Germinal center (tissue), 1 donor: ENCODE data around the gene MLLT3.

ENCODE experiments used
- DNase-seq: peaks from one replicate; pipeline ENCODE4 v3.0.0; 2012; ENCODE audit warnings: mixed read lengths, low spot score

MLLT3 gene

GRCh38 chr9:20474496-20474895, 147.8 kb downstream of the MLLT3 start:
- DNase-seq = no peak

- no peak for DNase-seq
Measured at GRCh38 chr9:20473515-20474013, 148.7 kb downstream of the MLLT3 start.

DNA sequence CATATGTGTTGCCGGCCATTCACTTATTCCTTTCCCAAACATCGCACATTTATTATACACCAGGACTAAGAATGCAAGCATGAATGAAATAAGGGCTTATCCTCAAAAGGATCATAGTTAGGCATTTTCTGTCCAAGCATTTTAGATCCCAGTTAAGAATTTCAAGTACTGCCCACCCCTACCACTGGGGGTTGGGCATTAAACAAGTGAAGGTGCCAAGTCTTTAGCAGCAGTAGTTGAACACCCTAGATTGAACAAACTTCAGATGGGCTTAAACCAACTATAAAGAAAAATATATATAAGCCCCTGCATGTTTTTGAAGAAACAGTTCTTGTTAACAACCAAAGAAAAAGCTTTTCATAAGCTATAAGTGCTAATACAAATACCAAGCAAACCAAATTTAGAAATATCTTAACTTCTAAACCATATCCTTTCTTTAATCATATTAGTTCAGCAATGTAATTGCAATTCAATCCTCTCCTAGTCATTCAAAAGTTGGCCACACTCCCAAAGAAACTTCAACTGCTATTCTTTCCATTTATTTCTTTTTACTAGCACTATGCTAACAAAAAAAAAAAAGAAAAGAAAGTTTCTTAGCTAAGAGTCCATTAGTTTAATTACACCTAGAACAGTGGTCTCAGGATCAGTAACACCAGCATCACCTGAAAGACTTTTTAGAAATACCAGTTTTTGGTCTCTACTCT, 149.8 kb downstream of the MLLT3 start:
- DNase-seq = no peak

- DNase-seq = no peak
Measured at GRCh38 chr9:20466328-20467008, 155.8 kb downstream of the MLLT3 start.

- DNase-seq = no peak
Measured at GRCh38 chr9:20464242-20464641, 158.1 kb downstream of the MLLT3 start.

- no peak for DNase-seq
Measured at GRCh38 chr9:20463823-20464222, 158.5 kb downstream of the MLLT3 start.

DNA sequence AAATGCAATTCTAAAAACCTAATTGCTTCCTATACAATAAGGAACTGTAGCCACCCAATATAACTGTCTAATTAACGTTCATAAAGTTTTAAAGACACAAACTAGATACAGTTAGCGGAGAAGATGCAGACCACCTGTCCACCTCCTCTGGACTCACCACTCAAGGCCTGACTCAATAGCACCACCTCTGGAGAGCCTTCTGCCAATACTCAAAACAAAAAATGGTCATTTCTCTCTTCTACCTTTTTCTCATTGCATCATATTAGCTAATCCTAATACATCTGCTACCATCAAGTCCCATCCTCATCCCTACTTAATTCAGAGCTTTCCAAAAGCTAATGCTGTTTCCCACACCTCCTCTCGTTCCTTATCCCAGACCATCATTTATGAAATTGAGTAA, 159.9 kb downstream of the MLLT3 start:
- DNase-seq = no peak

DNA sequence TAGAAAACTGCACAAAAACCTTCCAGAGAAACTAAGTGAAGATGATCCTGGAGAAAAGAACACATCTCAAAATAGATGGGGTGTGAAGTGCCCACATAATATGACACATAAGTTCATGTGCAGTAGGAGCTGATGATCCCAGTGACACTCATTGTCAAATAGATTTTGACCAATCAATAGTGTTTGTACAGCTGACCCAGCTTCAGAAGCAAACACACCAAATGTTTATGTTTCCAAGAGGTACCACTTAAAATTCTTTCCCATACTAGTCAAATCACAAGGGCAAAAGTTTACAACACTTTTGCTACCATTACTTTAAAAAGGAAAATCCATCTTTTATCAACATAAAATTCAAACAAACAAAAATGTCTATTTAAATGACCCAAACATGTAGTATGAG, 175.0 kb downstream of the MLLT3 start:
- no peak for DNase-seq

GRCh38 chr9:20446248-20446647, 176.1 kb downstream of the MLLT3 start:
- no peak for DNase-seq

DNA sequence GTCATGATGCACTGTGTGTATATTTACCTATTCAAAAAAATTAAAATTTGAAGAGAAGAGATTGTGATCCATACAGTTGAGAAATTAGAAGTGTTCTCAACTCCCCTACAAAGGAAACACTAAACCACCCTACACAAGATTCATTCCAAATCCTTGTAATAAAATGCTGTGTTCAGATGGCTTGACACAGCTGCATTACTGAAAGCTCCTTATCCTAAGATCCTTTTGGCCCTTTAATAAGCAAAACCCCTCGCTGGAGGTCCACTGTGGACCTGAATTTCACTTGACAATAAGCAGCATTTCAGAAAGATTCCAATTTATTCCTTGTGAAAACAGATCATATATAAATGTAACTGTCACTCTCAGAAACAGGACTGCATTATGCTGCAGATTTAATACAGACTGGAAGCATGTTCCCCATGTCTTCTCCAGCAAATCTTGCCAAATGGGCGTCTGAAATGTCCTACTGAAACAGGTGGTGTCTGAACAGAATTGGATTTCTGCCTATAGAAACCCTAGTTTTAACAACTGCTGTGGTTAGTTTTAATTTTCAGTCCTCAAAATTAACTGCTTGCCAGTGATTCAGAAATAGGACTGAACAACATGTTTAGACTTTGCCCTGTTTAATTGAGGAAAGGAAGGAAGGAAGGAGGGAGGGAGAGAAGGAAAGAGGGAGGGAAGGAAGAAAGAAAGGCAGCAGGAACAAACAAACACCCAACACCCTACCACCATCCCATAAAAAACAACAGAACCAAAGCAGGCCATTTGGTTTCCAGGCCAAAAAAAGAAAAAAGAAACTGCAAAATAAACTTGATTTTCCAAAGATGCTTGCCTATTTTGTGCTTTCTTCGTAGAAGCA, 179.6 kb downstream of the MLLT3 start:
- DNase-seq = no peak

GRCh38 chr9:20441711-20442423, 180.4 kb downstream of the MLLT3 start:
- no peak for DNase-seq

GRCh38 chr9:20441166-20441565, 181.1 kb downstream of the MLLT3 start:
- no peak for DNase-seq

DNA sequence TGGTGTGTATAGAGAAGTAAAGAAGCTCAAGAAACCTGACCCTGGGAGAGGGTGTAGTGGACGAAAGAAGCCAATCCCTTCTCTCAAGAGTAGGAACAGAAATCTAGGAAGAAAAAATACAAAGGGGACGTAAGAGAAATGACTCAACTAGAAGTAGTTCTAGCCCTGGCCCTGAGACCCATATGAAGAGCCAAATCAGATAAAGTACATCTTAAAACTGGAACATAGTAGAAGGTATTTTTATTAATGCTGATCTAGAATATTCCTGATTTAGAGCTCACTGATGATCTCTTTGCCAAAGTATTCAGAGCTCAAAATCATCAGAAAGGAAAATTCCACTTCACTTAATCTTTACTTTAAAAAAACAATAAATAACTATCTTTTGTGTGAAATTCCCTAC, 184.8 kb downstream of the MLLT3 start:
- DNase-seq = no peak

DNA sequence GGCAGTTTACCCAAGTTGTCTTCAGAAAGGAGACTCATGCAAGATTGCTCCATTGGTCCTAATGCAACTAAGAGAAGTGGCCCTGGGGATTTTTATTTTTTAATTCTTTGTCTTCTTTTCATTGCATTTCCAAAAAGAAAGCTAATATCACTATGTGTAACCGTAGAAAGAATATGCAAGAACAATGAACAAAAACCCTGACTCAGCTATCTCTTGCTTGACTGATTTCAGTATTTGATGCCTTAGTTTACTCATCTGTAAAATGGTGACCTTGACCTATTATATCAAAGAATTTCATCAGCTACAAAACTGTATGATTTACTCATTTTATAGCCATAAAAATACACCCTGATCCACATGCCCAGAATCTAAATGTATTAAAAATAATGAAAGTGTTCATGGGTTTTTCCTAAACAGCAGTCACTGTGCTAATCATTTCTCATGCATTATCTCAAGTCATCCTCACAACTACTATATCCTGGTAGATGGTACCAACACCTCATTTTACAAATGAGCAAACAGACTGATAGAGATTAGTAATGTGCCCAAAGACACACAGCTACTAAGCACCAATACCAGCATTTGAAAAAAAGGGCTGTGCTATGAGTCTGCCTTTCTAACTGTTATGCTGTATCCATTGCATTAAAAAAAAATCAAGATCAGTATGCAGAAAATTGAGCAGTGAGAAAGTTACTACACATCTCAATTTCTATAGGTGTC, 185.7 kb downstream of the MLLT3 start:
- DNase-seq = no peak

GRCh38 chr9:20428976-20429375, 193.3 kb downstream of the MLLT3 start:
- no peak for DNase-seq

DNA sequence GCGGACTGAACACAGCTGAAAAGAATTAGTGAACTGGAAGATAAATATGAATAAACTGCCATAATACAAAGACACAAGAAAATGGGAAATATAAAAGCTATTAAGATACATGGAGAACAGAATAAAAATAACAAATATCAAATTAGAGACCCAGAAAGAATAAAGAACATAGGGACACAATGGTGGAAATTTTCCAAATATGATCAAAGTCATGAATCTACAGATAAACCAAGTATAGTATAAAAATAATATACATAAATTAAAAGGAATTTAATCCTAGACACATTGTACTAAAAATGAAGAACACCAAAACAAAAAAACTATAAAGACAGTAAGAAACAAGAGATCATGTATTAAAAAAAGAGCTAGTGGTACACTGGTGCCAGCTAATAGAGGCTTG, 194.9 kb downstream of the MLLT3 start:
- no peak for DNase-seq

DNA sequence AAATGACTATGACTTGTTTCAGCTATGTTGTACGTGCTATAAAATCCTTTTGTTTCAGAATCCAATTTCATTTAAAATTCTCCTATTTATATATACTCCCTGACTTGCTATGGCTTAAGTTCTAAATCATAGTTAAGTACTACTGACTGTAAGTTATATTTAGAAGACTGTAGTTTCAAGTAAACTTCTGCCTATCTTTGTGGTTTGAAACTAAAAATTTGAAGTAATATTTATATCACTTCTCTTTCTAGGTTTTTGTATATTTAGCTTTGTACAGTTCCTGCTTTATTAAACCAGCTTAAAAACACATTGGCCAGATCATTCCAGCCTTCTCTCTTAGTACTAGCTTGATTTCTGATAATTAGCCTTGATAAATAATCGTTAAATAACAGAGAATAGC, 196.3 kb downstream of the MLLT3 start:
- no peak for DNase-seq

DNA sequence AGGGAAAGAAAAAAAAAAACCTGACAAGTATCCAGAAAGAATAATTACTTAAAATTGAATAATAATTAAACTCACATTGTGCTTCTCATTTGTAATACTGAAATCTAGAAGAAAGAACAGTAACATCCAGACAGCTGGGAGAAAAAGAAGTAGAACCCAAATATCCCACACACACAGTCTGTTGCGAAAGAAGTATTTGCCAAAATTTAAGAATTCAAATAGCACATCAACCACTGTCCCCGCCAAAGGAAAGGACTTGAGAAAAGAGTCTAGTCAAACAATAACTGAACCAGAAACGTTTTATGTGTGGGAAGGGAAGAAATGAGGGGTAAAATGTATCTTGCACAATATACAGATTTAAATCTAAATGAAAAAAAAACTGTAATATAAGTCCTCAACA, 202.8 kb downstream of the MLLT3 start:
- DNase-seq = no peak

DNA sequence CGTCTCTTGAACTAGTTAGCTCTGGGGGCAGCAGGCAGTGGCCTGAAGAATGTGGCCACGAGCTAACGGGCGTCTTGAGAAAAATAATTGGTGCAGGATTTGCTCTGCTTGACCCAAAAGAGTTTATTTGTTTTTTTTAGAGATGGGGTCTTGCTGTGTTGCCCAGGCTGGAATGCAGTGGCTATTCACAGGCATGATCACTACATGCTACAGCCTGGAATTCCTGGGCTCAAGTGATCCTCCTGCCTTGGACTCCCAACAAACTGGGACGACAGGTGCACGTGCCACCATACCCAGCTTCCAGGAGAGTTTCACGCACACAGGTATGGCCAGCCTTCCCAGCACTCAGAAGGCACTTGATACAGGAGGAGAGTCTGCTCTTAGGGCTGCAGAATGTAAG, 203.8 kb downstream of the MLLT3 start:
- DNase-seq = no peak

GRCh38 chr9:20417373-20418080, 204.8 kb downstream of the MLLT3 start:
- no peak for DNase-seq

DNA sequence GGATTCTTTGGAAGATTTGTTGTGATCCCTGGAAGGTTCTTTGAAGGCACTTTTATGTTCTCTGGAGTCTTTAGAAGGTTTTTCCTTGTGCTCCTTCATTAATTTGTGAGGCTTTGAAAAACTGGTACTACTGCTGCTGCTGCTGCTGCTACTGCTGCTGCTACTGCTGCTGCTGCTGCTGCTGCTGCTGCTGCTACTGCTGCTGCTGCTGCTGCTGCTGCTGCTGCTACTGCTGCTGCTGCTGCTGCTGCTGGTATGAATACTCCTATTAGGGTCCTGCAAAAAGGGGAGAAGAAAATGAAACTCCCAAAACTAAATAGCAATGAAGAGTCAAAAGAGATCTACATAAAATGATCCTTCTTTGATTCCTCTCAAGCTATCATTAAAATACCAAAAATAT, 208.1 kb downstream of the MLLT3 start:
- DNase-seq = no peak
